Measurements from ENCODE around the gene OR1I1. TPM values are rescaled to one million over a fixed set of nuclear protein-coding genes. Genes with fewer than 3 reads are reported as not detected.

The OR1I1 gene
- not detected for total RNA-seq

- H3K9ac ChIP-seq (ENCODE audit: low read depth in 1 of 3, low read length in 3 of 3), result no peak within 1 kb of the TSS
- H3K9me3 ChIP-seq (ENCODE audit: control insufficient read depth in 3 of 3, low read length in 3 of 3), result no peaks in the 10 kb centered on the region
- H3K27ac ChIP-seq (ENCODE audit: low read depth, low read length), result no peak within 1 kb of the TSS
- no peaks in the 10 kb centered on the region for H3K4me1 ChIP-seq (ENCODE audit: control insufficient read depth in 3 of 3, insufficient read depth in 3 of 3, low read length in 3 of 3)
- H3K4me3 ChIP-seq (ENCODE audit: low read length in 3 of 3), result no peak within 1 kb of the TSS
- peaks cover 5 to 20% (median 14%) of the 10 kb centered on the region in 3 donors for H3K27me3 ChIP-seq (ENCODE audit: control insufficient read depth in 3 of 3, insufficient read depth in 3 of 3, low read length in 3 of 3)
- no peaks in the 10 kb centered on the region for H3K36me3 ChIP-seq (ENCODE audit: control insufficient read depth in 3 of 3, insufficient read depth in 3 of 3, low read length in 3 of 3)
Observed at GRCh38 chr19:15081911-15082310, at the start of gene OR1I1. Gene OR1I1 (plus strand): TSS chr19:15082211. CDS start chr19:15087066, 4,855 bp downstream.

GRCh38 chr19:15035795-15036311 lies 46.2 kb upstream of the OR1I1 start:
- no peak overlapping the region for H3K4me3 ChIP-seq (ENCODE audit: low read length in 3 of 3)
- H3K36me3 ChIP-seq (ENCODE audit: control insufficient read depth in 3 of 3, insufficient read depth in 3 of 3, low read length in 3 of 3), result no peaks in the 10 kb centered on the region
- no peak overlapping the region for H3K9ac ChIP-seq (ENCODE audit: low read depth in 1 of 3, low read length in 3 of 3)
- no peaks in the 10 kb centered on the region for H3K4me1 ChIP-seq (ENCODE audit: control insufficient read depth in 3 of 3, insufficient read depth in 3 of 3, low read length in 3 of 3)
- H3K9me3 ChIP-seq (ENCODE audit: control insufficient read depth in 3 of 3, low read length in 3 of 3), result no peaks in the 10 kb centered on the region
- H3K27me3 ChIP-seq (ENCODE audit: control insufficient read depth in 3 of 3, insufficient read depth in 3 of 3, low read length in 3 of 3), result peaks cover 0 to 3% (median 0%) of the 10 kb centered on the region in 3 donors
- H3K27ac ChIP-seq (ENCODE audit: low read depth, low read length), result no peak overlapping the region

- Histone ChIP-seq H3K27me3 (ENCODE audit: control insufficient read depth in 3 of 3, insufficient read depth in 3 of 3, low read length in 3 of 3) (peaks cover 0 to 3% (median 3%) of the 10 kb centered on the region in 3 donors), H3K27ac (ENCODE audit: low read depth, low read length) (no peak overlapping the region), H3K9ac (ENCODE audit: low read depth in 1 of 3, low read length in 3 of 3) (no peak overlapping the region), H3K4me3 (ENCODE audit: low read length in 3 of 3) (no peak overlapping the region), H3K4me1 (ENCODE audit: control insufficient read depth in 3 of 3, insufficient read depth in 3 of 3, low read length in 3 of 3) (no peaks in the 10 kb centered on the region), H3K36me3 (ENCODE audit: control insufficient read depth in 3 of 3, insufficient read depth in 3 of 3, low read length in 3 of 3) (no peaks in the 10 kb centered on the region), H3K9me3 (ENCODE audit: control insufficient read depth in 3 of 3, low read length in 3 of 3) (no peaks in the 10 kb centered on the region)
Observed at GRCh38 chr19:15037586-15037985, 44.4 kb upstream of the OR1I1 start.

- H3K27me3 ChIP-seq (ENCODE audit: control insufficient read depth in 3 of 3, insufficient read depth in 3 of 3, low read length in 3 of 3), result peaks cover 0 to 3% (median 2%) of the 10 kb centered on the region in 3 donors
- H3K9me3 ChIP-seq (ENCODE audit: control insufficient read depth in 3 of 3, low read length in 3 of 3), result no peaks in the 10 kb centered on the region
- H3K27ac ChIP-seq (ENCODE audit: low read depth, low read length), result no peak overlapping the region
- no peaks in the 10 kb centered on the region for H3K36me3 ChIP-seq (ENCODE audit: control insufficient read depth in 3 of 3, insufficient read depth in 3 of 3, low read length in 3 of 3)
- H3K4me3 ChIP-seq (ENCODE audit: low read length in 3 of 3), result no peak overlapping the region
- H3K4me1 ChIP-seq (ENCODE audit: control insufficient read depth in 3 of 3, insufficient read depth in 3 of 3, low read length in 3 of 3), result no peaks in the 10 kb centered on the region
- H3K9ac ChIP-seq (ENCODE audit: low read depth in 1 of 3, low read length in 3 of 3), result no peak overlapping the region
Observed at GRCh38 chr19:15038294-15038693, 43.7 kb upstream of the OR1I1 start.

- H3K4me1 ChIP-seq (ENCODE audit: control insufficient read depth in 3 of 3, insufficient read depth in 3 of 3, low read length in 3 of 3), result no peaks in the 10 kb centered on the region
- no peak overlapping the region for H3K27ac ChIP-seq (ENCODE audit: low read depth, low read length)
- H3K9me3 ChIP-seq (ENCODE audit: control insufficient read depth in 3 of 3, low read length in 3 of 3), result no peaks in the 10 kb centered on the region
- H3K27me3 ChIP-seq (ENCODE audit: control insufficient read depth in 3 of 3, insufficient read depth in 3 of 3, low read length in 3 of 3), result peaks cover 0 to 3% (median 0%) of the 10 kb centered on the region in 3 donors
- no peaks in the 10 kb centered on the region for H3K36me3 ChIP-seq (ENCODE audit: control insufficient read depth in 3 of 3, insufficient read depth in 3 of 3, low read length in 3 of 3)
- no peak overlapping the region for H3K9ac ChIP-seq (ENCODE audit: low read depth in 1 of 3, low read length in 3 of 3)
- no peak overlapping the region for H3K4me3 ChIP-seq (ENCODE audit: low read length in 3 of 3)
Observed at GRCh38 chr19:15042003-15042402, 40.0 kb upstream of the OR1I1 start.

GRCh38 chr19:15042826-15043225 lies 39.2 kb upstream of the OR1I1 start:
- Histone ChIP-seq H3K36me3 (ENCODE audit: control insufficient read depth in 3 of 3, insufficient read depth in 3 of 3, low read length in 3 of 3) (no peaks in the 10 kb centered on the region), H3K4me3 (ENCODE audit: low read length in 3 of 3) (no peak overlapping the region), H3K27me3 (ENCODE audit: control insufficient read depth in 3 of 3, insufficient read depth in 3 of 3, low read length in 3 of 3) (peaks cover 0 to 3% (median 0%) of the 10 kb centered on the region in 3 donors), H3K4me1 (ENCODE audit: control insufficient read depth in 3 of 3, insufficient read depth in 3 of 3, low read length in 3 of 3) (no peaks in the 10 kb centered on the region), H3K9ac (ENCODE audit: low read depth in 1 of 3, low read length in 3 of 3) (no peak overlapping the region), H3K9me3 (ENCODE audit: control insufficient read depth in 3 of 3, low read length in 3 of 3) (no peaks in the 10 kb centered on the region), H3K27ac (ENCODE audit: low read depth, low read length) (no peak overlapping the region)

- Histone ChIP-seq H3K4me3 (ENCODE audit: low read length in 3 of 3) (no peak overlapping the region), H3K27me3 (ENCODE audit: control insufficient read depth in 3 of 3, insufficient read depth in 3 of 3, low read length in 3 of 3) (peaks cover 0 to 7% (median 0%) of the 10 kb centered on the region in 3 donors), H3K9ac (ENCODE audit: low read depth in 1 of 3, low read length in 3 of 3) (no peak overlapping the region), H3K9me3 (ENCODE audit: control insufficient read depth in 3 of 3, low read length in 3 of 3) (no peaks in the 10 kb centered on the region), H3K27ac (ENCODE audit: low read depth, low read length) (no peak overlapping the region), H3K4me1 (ENCODE audit: control insufficient read depth in 3 of 3, insufficient read depth in 3 of 3, low read length in 3 of 3) (no peaks in the 10 kb centered on the region), H3K36me3 (ENCODE audit: control insufficient read depth in 3 of 3, insufficient read depth in 3 of 3, low read length in 3 of 3) (no peaks in the 10 kb centered on the region)
Observed at GRCh38 chr19:15045506-15045905, 36.5 kb upstream of the OR1I1 start.

GRCh38 chr19:15047680-15048079 lies 34.3 kb upstream of the OR1I1 start:
- H3K4me3 ChIP-seq (ENCODE audit: low read length in 3 of 3), result no peak overlapping the region
- no peak overlapping the region for H3K9ac ChIP-seq (ENCODE audit: low read depth in 1 of 3, low read length in 3 of 3)

GRCh38 chr19:15048128-15048527 lies 33.9 kb upstream of the OR1I1 start:
- Histone ChIP-seq H3K27me3 (ENCODE audit: control insufficient read depth in 3 of 3, insufficient read depth in 3 of 3, low read length in 3 of 3) (peaks cover 0 to 5% (median 4%) of the 10 kb centered on the region in 3 donors), H3K4me3 (ENCODE audit: low read length in 3 of 3) (no peak overlapping the region), H3K9ac (ENCODE audit: low read depth in 1 of 3, low read length in 3 of 3) (no peak overlapping the region), H3K36me3 (ENCODE audit: control insufficient read depth in 3 of 3, insufficient read depth in 3 of 3, low read length in 3 of 3) (no peaks in the 10 kb centered on the region), H3K27ac (ENCODE audit: low read depth, low read length) (no peak overlapping the region), H3K9me3 (ENCODE audit: control insufficient read depth in 3 of 3, low read length in 3 of 3) (no peaks in the 10 kb centered on the region), H3K4me1 (ENCODE audit: control insufficient read depth in 3 of 3, insufficient read depth in 3 of 3, low read length in 3 of 3) (no peaks in the 10 kb centered on the region)

More at GRCh38 chr19:15047680-15048079, 34.3 kb upstream of the OR1I1 start:
- H3K27ac ChIP-seq (ENCODE audit: low read depth, low read length), result no peak overlapping the region
- no peaks in the 10 kb centered on the region for H3K4me1 ChIP-seq (ENCODE audit: control insufficient read depth in 3 of 3, insufficient read depth in 3 of 3, low read length in 3 of 3)
- H3K9me3 ChIP-seq (ENCODE audit: control insufficient read depth in 3 of 3, low read length in 3 of 3), result no peaks in the 10 kb centered on the region
- H3K36me3 ChIP-seq (ENCODE audit: control insufficient read depth in 3 of 3, insufficient read depth in 3 of 3, low read length in 3 of 3), result no peaks in the 10 kb centered on the region
- peaks cover 0 to 5% (median 4%) of the 10 kb centered on the region in 3 donors for H3K27me3 ChIP-seq (ENCODE audit: control insufficient read depth in 3 of 3, insufficient read depth in 3 of 3, low read length in 3 of 3)

GRCh38 chr19:15048885-15049541 lies 33.0 kb upstream of the OR1I1 start, which contains the start of gene CASP14:
Gene CASP14 (plus strand): TSS chr19:15049480. CDS start chr19:15052252, 2,772 bp downstream.
- H3K9me3 ChIP-seq (ENCODE audit: control insufficient read depth in 3 of 3, low read length in 3 of 3), result no peaks in the 10 kb centered on the region
- no peaks in the 10 kb centered on the region for H3K36me3 ChIP-seq (ENCODE audit: control insufficient read depth in 3 of 3, insufficient read depth in 3 of 3, low read length in 3 of 3)
- peaks cover 0 to 5% (median 4%) of the 10 kb centered on the region in 3 donors for H3K27me3 ChIP-seq (ENCODE audit: control insufficient read depth in 3 of 3, insufficient read depth in 3 of 3, low read length in 3 of 3)
- no peak within 1 kb of the TSS for H3K9ac ChIP-seq (ENCODE audit: low read depth in 1 of 3, low read length in 3 of 3)
- H3K27ac ChIP-seq (ENCODE audit: low read depth, low read length), result no peak within 1 kb of the TSS
- no peak within 1 kb of the TSS for H3K4me3 ChIP-seq (ENCODE audit: low read length in 3 of 3)
- H3K4me1 ChIP-seq (ENCODE audit: control insufficient read depth in 3 of 3, insufficient read depth in 3 of 3, low read length in 3 of 3), result no peaks in the 10 kb centered on the region
